ENCODE data around the gene PDE4B.

Gene PDE4B

GRCh38 chr1:66270119-66270812 lies 477.6 kb downstream of the PDE4B start:
- DNase-seq: no peak

GRCh38 chr1:66271216-66271903 lies 478.7 kb downstream of the PDE4B start:
- DNase-seq: no peak

- DNase-seq: no peak
These were observed 479.2 kb downstream of the PDE4B start for GRCh38 chr1:66271904-66272254.

- DNase-seq: no peak
These were observed 481.0 kb downstream of the PDE4B start for GRCh38 chr1:66273656-66274055.

- no peak for DNase-seq
These were observed 481.9 kb downstream of the PDE4B start for GRCh38 chr1:66274634-66275033.

- no peak for DNase-seq
These were observed 482.4 kb downstream of the PDE4B start for GRCh38 chr1:66275083-66275482.

- no peak for DNase-seq
These were observed 482.9 kb downstream of the PDE4B start for GRCh38 chr1:66275601-66276023.

- no peak for DNase-seq
These were observed 483.5 kb downstream of the PDE4B start for GRCh38 chr1:66276218-66276617.

- DNase-seq: no peak
These were observed 485.7 kb downstream of the PDE4B start for GRCh38 chr1:66278260-66279021.

- DNase-seq: no peak
These were observed 489.1 kb downstream of the PDE4B start for GRCh38 chr1:66281808-66282207.

- peak; percentile 33 for DNase-seq
These were observed 489.7 kb downstream of the PDE4B start for GRCh38 chr1:66282343-66282852.

- no peak for DNase-seq
These were observed 490.4 kb downstream of the PDE4B start for GRCh38 chr1:66282891-66283621.

- DNase-seq: no peak
These were observed 490.9 kb downstream of the PDE4B start for GRCh38 chr1:66283622-66284041.

- DNase-seq: no peak
These were observed 492.1 kb downstream of the PDE4B start for GRCh38 chr1:66284746-66285145.

GRCh38 chr1:66285618-66286270 lies 493.0 kb downstream of the PDE4B start:
- no peak for DNase-seq

GRCh38 chr1:66286307-66286706 lies 493.6 kb downstream of the PDE4B start:
- no peak for DNase-seq

GRCh38 chr1:66288048-66288447 lies 495.4 kb downstream of the PDE4B start:
- no peak for DNase-seq

- DNase-seq: no peak
These were observed 498.3 kb downstream of the PDE4B start for GRCh38 chr1:66290761-66291530.

GRCh38 chr1:66291531-66291864 lies 498.8 kb downstream of the PDE4B start:
- DNase-seq: no peak

- no peak for DNase-seq
These were observed 499.6 kb downstream of the PDE4B start for GRCh38 chr1:66292305-66292704.

- no peak for DNase-seq
These were observed 500.2 kb downstream of the PDE4B start for GRCh38 chr1:66292944-66293343.

All from T-helper 9 cell (primary cell).